GM04504 (cell line): ENCODE results near the gene GINS2.

Source experiments
- DNase-seq: peaks from one replicate; pipeline ENCODE4 v3.0.0-alpha.2; 2012; ENCODE audit warnings: low read depth

GINS2 gene

DNA sequence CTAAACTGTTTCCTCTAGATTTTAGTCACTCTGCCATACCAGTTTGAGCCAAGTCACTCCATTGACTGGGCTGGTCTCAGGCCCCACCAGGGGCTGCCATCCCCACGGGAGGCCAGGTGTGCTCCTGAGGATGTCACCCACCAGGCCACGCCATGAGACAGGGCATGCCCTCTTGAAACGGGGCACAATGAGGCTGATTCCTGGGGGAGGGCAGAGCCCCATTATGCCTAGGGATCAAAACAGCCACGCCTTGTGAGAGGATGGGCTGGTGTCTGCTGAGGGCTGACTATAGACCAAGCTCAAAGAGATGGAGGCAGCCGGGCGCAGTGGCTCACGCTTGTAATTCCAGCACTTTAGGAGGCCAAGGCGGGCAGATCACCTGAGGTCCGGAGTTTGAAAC lies 21.5 kb downstream of the GINS2 start:
- DNase-seq = no peak

DNA sequence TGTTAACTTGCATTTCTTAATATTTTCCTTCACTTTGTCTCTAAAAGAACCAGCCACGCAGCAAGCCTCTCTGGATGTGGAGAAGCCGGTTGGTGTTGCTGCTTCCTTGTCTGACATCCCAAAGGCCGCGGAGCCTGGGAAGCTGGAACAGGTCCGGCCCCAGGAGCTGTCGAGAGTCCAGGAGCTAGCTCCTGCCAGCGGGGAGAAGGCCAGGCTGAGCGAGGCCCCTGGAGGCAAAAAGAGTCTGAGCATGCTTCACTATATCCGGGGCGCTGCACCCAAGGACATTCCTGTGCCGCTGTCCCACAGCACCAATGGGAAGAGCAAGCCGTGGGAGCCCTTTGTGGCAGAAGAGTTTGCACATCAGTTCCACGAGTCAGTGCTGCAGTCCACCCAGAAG lies 22.8 kb downstream of the GINS2 start:
- DNase-seq = no peak

DNA sequence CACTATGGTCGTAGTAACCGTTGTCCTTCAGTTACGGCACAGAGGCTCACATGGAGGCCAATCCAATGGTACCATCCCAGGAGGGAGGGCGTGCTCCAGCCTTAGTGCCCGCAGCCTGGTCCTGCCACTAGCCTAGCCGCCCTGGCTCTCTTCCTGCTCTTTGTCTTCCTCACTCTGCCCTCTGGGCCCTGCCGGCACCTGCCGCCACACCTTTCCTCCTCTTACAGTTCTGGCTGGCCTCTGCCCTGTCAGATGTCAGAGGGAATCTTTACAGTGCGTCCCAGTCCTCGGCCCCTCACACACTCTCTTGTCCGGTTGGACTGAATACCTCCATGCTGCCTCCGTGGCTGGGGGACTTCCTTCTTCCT lies 23.4 kb downstream of the GINS2 start:
- DNase-seq = no peak

DNA sequence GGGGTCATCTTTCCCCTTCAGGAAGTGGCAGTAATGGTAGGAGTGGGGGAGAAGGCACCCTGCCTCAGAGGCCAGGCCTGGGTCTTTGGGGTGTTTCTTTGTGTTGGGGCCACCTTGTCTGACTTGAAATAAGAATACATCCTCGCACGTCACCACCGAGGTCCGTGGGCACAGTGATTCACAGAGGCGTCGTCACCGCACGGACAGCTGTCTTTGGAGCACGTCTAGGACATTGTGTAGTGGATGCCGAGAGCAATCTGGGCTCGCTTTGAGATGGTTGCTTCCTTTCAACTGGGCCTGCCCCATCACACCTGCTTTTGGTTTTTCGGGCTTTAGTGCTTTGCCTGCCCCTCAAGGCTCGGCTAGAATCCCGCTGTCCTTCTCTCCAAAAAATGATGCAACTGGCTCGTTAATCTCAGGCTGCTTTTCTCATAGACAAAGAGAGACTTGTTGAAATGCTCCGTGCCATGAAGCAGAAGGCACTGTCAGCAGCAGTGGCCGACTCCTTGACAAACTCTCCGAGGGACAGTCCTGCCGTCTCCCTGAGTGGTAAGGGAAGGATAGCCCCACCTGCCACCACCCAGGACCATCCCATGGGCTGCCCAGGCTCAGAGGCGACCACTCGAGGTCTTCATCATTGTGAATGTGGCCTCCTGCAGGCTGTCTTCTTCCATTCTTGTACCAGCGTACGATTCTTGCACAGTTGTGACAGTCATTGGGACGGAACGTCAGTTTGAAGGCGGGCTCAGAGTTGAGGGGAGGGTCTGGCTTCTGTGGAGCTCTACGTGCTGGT lies 24.0 kb downstream of the GINS2 start:
- no peak for DNase-seq

DNA sequence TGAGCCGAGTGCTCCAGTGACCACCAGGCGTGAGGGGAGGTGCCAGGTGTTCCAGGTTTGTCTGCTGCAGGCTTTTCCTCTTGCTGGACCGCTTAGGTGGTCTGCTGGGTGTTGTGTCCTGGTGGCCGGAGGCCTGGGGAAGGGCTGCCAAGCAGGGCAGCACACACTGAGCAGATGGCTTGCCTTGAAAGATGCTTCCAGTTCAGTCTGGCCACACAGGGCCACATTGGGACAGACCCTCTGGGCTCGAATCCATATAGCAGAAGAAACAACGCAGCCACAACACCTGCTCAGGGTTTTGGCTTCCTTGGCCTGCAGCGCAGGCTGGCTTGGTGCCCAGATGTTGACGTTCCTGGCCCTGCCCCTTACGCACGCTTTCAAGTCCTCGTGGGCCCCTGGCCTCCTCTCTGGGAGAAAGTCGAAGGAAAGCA lies 24.8 kb downstream of the GINS2 start:
- DNase-seq = no peak

DNA sequence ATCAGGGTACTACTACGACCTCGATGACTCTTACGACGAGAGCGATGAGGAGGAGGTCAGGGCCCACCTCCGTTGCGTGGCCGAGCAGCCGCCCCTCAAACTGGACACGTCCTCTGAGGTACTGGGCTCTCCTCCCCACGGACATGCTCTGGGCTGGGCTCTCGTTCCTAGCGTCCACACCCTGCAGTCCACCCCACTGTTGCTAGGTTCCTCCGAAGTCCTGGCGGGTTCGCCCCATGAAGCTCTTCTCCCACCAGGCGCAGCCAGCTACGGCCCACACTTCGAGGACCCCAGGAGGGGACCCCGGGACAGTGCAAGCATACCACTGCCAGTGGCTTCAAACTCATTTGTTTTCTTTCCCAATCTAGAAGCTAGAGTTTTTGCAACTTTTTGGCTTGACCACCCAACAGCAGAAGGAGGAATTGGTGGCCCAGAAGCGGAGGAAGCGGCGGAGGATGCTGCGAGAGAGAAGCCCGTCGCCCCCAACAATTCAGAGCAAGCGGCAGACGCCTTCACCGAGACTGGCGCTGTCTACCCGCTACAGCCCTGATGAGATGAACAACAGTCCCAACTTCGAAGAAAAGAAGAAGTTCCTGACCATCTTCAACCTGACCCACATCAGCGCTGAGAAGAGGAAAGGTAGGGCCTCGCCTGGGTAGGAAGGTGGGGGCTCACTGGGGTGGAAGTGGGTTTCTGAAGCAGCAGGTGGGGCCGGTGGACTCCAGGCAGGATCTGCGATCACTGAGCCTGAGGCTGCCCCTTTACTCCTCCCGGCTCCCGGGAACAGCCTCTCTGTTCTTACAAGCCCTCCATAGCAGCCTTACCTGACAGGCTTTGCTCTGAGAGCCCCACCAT lies 25.6 kb downstream of the GINS2 start:
- no peak for DNase-seq

DNA sequence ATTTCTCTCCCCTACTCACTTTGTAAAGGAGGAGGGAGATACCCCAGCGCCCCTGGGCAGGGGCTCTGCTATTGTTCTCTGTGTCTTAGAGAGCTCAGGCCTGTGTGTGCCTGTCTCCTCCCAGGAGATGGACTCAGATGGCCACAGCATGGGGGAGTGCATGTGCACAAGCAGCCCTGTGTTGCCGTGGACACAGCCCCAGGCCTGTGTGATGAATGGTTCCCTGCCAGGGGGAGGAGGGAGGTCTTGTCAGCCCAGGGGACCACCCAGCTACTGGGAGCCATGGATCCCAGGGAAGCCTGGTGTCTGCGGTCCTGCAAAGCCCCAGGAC lies 26.3 kb downstream of the GINS2 start:
- DNase-seq = no peak

DNA sequence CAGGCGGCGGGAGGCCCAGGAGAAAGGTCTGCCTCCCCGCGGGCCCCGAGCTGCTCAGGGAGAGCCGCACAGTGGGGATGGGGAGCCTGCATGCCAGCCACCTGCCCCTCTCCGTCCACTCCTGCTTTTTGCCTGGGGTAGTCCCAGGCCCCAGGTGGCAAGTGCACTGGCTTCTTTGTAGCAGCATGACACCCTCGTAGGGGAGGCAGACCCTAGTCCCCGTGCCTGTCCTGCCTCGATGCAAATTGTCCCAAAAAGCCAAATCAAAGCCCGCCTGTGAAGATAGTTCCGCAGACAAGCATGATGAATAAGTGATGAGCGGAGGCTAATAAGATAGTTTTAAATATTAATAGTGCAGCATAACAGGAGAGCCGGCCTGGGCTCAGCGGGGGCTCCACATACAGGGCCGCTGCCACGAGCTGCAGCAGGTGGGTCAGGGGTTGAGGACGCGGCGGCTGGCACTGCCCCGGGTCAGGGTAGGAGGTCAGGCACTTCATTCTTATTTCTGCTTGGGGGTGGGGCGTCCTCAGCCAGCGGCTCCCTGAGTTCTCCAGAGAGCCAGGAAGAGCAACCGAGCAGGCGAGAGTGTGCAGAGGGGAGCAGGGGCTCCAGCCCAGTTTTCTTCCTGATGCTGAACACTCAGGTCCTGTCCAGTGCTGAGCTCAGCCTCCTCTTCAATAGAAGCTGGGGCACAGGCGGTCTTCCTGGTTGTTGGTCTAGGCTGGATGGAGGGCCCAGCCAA lies 26.8 kb downstream of the GINS2 start:
- no peak for DNase-seq

DNA sequence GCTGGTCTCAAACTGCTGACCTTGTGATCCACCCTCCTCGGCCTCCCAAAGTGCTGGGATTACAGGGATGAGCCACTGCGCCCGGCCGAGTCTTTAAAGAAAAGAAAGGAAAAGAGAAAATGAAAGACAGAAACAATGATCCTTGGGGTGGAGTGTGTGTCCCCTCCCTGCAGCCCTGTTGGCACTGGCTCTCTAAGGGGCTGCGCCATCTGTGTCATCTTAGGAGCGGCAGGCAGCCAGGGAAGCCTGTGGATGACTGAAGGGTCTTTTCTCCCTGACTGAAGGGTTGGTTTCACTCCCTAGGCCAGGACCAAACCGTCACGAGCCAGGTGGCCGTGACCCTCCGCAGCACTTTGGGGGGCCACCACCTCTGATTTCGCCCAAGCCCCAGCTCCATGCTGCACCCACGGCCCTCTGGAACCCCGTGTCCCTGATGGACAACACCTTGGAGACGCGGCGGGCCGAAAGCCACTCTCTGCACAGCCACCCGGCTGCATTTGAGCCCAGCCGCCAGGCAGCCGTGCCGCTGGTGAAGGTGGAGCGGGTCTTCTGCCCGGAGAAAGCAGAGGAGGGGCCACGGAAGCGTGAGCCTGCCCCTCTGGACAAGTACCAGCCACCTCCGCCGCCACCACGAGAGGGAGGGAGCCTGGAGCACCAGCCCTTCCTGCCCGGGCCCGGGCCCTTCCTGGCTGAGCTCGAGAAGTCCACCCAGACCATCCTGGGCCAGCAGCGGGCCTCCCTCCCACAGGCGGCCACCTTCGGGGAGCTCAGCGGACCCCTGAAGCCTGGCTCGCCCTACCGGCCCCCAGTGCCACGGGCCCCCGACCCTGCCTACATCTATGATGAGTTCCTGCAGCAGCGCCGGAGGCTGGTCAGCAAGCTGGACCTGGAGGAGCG lies 27.7 kb downstream of the GINS2 start:
- no peak for DNase-seq

DNA sequence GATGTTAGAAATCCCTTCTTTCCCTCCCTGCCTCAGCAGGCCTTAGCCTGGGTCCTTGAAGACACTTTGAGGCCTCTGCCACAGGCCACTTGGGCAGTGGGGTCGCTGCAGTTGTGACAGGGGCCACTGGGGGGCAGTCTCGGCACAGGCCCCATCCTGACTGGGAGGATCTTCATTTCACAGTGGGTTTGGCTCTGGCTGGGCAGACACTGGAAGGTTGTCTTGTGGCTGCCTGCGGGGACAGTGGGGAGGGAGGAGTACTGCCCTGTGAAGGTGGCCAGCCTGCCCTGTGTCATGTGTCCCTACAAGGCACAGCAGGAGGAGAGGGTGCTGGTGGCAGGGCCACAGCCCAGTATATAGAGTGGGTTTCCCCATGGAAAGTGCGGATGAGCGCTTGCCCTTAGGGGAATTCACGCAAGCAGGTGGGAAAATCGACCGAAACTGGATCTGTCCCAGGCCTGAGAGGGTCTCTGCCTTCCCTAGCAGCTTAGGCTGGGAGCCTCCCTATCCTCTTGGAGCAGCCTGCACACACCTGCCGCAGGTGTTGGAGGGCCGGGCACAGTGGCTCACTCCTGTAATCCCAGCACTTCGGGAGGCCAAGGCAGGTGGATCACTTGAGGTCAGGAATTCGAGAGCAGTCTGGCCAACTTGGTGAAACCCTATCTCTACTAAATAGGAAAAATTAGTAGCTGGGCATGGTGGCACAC lies 28.8 kb downstream of the GINS2 start:
- DNase-seq = no peak

DNA sequence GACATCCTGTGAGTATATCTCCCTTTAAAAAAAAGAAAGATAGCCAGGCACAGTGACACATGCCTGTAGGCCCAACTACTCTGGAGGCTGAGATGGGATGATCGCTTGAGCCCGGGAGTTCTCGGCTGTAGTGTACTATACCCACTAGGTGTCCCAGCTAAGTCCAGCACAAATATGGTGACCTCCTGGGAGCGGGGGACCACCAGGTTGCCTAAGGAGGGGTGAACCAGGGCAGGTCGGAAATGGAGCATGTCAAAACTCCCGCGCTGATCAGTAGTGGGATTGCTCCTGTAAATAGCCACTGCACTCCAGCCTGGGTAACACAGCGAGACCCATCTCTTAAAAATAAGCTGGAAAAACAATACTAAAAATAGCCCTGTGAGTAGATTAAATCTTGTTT lies 29.4 kb downstream of the GINS2 start:
- DNase-seq = no peak

DNA sequence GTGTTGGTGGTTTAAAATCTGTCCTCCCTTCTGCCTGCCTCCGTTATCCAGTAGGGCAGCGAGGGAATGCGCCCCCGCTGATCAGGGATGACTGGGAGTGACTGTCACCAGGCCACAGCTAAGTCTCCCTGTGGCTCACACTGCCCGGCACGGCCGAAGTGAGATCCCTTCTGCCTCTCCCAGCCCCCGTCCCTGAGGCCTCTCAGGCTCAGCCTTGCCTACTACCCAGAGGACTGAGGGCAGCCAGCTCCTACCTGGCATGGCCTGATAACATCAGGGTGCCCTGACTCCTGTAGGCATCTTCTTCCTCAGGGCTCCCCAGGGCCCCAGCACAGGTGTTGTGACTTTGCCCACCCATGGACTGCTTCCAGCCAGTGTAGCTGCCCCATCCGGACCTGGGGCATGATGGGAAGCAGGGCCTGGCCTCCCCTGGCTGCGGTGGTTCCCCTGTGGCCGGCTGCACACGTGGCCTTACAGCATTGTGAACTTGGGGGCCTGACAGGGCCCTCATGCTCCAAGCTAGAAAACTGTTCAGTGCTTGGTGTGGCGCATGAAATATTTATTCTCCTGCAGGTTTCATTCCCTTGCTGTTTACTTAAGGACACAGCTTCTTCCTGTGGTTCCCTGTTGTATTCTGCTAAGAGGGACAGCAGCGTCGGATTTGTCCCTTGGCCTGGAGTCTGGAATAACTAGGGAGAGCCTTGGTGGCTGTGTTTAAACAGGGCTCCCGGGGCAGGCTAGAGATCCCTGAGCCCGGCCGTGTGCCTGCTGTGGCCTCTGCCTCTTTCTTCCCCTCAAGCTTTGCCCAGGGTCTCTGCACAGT lies 30.0 kb downstream of the GINS2 start:
- DNase-seq = no peak

DNA sequence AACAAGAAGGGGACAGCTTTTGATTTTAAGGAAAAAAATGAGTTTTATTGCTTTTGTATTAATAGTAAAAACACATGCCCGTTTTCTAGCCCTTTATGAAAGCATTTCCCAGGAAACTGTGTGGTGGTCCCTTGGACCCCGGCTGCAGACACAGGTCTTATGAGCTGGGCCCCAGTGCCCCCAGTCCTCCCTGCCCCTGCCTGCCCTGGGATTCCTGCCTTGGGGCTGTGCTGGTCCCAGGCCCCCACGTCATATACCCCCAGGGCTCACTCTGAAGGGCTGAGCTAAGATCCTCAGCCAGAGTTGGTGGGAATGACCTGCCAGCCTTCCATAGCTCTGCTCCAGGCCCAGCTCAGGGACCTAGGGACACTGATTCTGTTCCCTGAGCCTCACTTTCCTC lies 30.8 kb downstream of the GINS2 start:
- no peak for DNase-seq

DNA sequence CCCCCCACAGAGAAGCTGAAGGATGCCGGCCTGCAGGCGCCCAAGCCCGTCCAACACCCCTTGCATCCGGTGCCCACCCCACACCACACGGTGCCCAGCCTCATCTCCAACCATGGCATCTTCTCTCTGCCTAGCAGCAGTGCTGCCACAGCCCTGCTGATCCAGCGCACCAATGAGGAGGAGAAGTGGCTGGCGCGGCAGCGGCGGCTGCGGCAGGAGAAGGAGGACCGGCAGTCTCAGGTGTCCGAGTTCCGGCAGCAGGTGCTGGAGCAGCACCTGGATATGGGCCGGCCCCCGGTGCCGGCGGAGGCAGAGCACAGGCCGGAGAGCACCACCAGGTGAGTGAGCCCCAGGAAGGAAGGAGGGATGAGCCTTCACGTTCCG lies 31.5 kb downstream of the GINS2 start:
- DNase-seq = no peak

DNA sequence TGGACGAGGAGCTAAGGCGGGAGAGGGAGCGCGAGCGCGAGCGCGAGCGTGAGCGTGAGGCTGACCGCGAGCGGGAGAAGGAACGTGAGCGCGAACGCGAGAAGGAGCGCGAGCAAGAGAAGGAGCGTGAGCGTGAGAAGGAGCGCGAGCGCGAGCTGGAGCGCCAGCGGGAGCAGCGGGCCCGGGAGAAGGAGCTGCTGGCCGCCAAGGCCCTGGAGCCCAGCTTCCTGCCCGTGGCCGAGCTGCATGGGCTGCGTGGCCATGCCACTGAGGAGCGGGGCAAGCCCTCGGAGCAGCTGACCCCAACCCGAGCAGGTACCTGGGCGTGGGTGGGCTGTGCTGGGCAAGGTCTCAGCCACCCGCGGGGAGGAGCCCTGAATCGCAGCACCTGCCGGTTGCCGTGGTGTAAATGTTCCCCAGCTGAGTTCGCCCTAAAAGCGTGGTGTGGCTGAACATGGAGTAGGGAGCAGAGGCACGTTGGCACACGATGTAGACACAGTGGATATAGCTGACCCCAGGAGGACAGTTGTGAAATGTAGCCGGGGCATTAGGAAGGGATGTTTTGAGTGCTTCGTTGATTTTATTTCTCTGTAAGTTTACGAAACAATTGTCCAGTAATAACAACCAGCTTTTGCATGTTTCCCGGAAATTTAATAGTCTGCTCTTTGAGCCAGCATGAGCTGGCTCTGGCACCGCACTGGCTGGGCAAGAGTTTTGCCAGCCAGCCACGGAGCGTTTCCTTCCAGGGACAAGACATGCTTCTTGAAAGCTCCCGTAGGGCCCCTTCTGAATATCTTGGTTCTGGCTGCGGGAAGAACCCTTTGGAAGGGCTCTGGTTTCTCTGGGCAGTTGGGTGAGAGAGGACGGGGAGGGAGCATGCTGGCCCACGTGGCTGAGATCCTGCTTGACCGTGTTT lies 32.1 kb downstream of the GINS2 start:
- DNase-seq = no peak

DNA sequence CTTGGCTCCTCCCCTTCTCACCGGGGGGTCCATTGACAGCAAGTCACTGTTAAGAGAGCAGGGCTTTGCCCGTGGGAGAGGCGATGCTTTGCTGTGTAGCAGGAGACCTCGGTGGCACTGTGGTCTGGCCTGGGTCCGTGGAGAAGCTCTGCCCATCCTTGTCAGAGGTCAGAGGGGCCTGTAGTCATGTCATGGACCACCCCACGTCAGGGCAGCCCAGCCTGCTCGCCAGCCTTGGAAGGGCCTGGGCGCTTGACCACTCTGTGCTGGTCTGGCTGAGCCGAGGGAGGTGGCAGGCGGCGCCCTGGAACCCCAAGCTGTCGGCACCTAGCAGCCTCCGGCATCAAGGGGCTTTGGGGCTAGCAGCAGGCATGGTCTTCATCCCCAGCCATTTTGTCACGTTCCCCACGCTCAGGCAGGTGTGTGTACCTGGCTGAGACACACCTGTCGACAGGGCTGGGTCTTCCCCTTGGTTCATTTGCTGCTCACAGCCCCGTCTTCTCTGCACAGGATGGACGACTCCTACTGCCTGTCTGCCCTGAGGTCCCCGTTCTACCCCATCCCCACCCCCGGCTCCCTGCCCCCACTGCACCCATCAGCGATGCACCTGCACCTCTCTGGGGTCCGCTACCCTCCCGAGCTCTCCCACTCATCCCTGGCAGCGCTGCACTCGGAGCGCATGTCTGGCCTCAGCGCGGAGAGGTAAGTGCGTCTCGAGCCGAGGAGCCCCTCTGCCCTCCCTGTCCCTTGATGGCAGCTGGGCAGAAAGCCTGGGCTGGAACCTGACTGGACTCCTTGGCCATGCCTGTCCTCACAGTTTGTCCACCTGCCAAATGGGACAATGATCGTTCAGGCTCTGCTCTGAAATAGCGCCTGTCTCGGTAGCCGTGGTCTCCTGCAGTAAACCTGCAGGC lies 33.3 kb downstream of the GINS2 start:
- DNase-seq = no peak

DNA sequence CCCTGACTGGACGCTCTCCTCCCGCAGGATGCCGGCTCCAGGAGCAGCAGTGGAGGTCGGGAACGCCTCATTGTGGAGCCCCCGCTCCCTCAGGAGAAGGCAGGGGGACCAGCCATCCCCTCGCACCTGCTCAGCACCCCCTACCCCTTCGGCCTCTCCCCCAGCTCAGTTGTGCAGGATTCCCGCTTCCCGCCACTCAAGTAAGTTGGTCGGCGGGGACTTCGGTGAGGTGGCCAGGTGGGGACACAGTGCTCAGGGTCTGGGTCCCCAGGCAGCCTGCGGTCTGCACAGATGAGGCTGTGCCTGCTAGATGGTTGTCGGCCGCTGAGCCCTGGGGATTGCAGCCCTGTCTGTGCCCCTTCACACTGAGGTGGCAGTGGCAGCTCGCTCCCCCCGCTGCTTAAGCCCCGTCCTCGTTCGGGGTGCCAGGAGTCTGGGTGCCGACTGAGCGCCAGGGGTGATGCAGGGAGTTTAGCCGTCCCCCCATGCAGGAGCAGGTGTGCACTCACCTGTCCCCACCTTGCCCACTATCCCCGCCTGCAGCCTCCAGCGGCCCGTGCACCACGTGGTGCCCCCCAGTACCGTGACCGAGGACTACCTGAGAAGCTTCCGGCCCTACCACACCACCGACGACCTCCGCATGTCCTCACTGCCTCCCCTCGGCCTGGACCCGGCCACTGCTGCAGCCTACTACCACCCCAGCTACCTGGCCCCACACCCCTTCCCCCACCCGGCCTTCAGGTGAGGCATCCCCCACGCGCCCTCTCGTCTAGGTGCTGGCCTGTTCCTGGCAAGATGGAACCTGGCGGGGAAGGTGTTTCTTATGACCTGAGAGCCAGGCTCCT lies 34.3 kb downstream of the GINS2 start:
- no peak for DNase-seq
